Measurements from ENCODE around the gene POLA1.

POLA1 gene

DNA sequence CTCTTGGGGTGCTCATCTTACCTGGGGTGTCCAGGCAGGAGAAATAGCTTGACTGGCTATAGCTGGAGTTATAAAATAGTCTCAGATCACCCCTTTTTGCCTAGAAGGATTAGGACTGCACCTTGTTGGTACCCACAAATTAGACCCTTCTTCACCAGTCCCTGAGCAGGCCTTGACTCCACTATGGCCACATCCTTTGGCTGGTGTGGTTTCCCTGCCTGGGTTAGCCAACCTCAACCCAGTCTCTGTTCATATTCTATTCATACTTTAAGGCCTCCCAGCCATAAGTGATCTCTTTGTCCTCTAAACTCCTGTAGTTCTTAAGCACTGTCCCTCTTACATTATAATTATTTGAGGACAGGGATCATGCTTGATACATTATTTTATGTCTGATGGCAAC, 252.7 kb downstream of the POLA1 start:
- Histone ChIP-seq H4K8ac (ENCODE audit: low read depth, low read length) (no peak overlapping the region), H2BK5ac (ENCODE audit: low read length) (no peak overlapping the region), H2BK12ac (ENCODE audit: low read length) (no peak overlapping the region), H3K9me3 (replicated peaks in 1 of 2; ENCODE audit: control insufficient read depth in 2 of 2, insufficient read depth in 1 of 2, low read depth in 1 of 2, low read length in 2 of 2) (no peaks in the 10 kb centered on the region), H3K4ac (ENCODE audit: low read length) (no peak overlapping the region), H3K79me1 (ENCODE audit: low read depth, low read length) (no peaks in the 10 kb centered on the region), H4K91ac (ENCODE audit: low read depth, low read length, poor library complexity) (no peak overlapping the region), H3K27me3 (ENCODE audit: control insufficient read depth in 3 of 3, insufficient read depth in 3 of 3, low read depth in 1 of 3, low read length in 3 of 3) (no peaks in the 10 kb centered on the region), H3K4me2 (ENCODE audit: insufficient read depth, low read length, poor library complexity, severe bottlenecking) (no peak overlapping the region), H3K9ac (ENCODE audit: low read depth, low read length, poor library complexity) (no peak overlapping the region), H2BK120ac (ENCODE audit: low read depth, low read length) (no peak overlapping the region), H3K4me3 (ENCODE audit: low read length in 2 of 2) (no peak overlapping the region), H3K27ac (replicated peaks; ENCODE audit: low read length) (no peak overlapping the region), H3K18ac (ENCODE audit: low read length) (no peak overlapping the region), H3K14ac (ENCODE audit: low read length) (no peak overlapping the region), H3K36me3 (replicated peaks in 1 of 2; ENCODE audit: control insufficient read depth in 2 of 2, insufficient read depth in 2 of 2, low read length in 2 of 2) (no peaks in the 10 kb centered on the region), H3K4me1 (ENCODE audit: control insufficient read depth in 2 of 2, insufficient read depth in 1 of 2, low read depth in 1 of 2, low read length in 2 of 2) (peaks cover 2 to 22% of the 10 kb centered on the region in 2 donors), H2BK15ac (ENCODE audit: low read length) (no peak overlapping the region), H3K23ac (ENCODE audit: low read depth, low read length, poor library complexity) (no peak overlapping the region), H2AK5ac (ENCODE audit: low read depth, low read length) (no peak overlapping the region), H2AFZ (ENCODE audit: low read length) (no peak overlapping the region)
- no peak for DNase-seq (ENCODE audit: low spot score)

DNA sequence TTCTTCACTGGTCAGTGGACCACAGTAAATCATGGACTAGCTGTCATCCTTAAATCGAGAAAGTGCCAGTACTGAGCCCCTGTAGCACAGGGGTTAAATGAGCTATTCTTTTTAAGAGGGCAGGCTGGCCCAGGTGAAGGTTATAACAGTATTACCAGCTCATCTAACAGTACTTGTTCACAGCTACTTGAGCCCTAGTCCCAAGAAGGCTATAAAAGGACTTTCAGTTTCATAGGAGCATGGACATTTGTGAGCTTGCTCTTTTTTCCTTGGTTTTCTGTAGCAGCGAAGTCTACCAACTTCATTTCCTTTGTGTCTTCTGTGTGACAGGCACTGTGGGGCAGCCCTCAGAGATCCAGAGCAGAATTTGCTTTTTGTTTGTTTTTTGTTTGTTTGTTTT, 261.0 kb downstream of the POLA1 start:
- Histone ChIP-seq H2BK5ac (ENCODE audit: low read length) (no peak overlapping the region), H4K91ac (ENCODE audit: low read depth, low read length, poor library complexity) (no peak overlapping the region), H2BK120ac (ENCODE audit: low read depth, low read length) (no peak overlapping the region), H2AK5ac (ENCODE audit: low read depth, low read length) (no peak overlapping the region), H3K4me2 (ENCODE audit: insufficient read depth, low read length, poor library complexity, severe bottlenecking) (no peak overlapping the region), H4K8ac (ENCODE audit: low read depth, low read length) (no peak overlapping the region), H3K4me1 (ENCODE audit: control insufficient read depth in 2 of 2, insufficient read depth in 1 of 2, low read depth in 1 of 2, low read length in 2 of 2) (peaks cover 1 to 22% of the 10 kb centered on the region in 2 donors), H3K27ac (replicated peaks; ENCODE audit: low read length) (no peak overlapping the region), H3K18ac (ENCODE audit: low read length) (no peak overlapping the region), H3K23ac (ENCODE audit: low read depth, low read length, poor library complexity) (no peak overlapping the region), H3K27me3 (ENCODE audit: control insufficient read depth in 3 of 3, insufficient read depth in 3 of 3, low read depth in 1 of 3, low read length in 3 of 3) (no peaks in the 10 kb centered on the region), H3K9ac (ENCODE audit: low read depth, low read length, poor library complexity) (no peak overlapping the region), H3K79me1 (ENCODE audit: low read depth, low read length) (no peaks in the 10 kb centered on the region), H3K4ac (ENCODE audit: low read length) (no peak overlapping the region), H3K9me3 (replicated peaks in 1 of 2; ENCODE audit: control insufficient read depth in 2 of 2, insufficient read depth in 1 of 2, low read depth in 1 of 2, low read length in 2 of 2) (no peaks in the 10 kb centered on the region), H2AFZ (ENCODE audit: low read length) (no peak overlapping the region), H3K36me3 (replicated peaks in 1 of 2; ENCODE audit: control insufficient read depth in 2 of 2, insufficient read depth in 2 of 2, low read length in 2 of 2) (no peaks in the 10 kb centered on the region), H2BK12ac (ENCODE audit: low read length) (no peak overlapping the region), H3K14ac (ENCODE audit: low read length) (no peak overlapping the region), H3K4me3 (ENCODE audit: low read length in 2 of 2) (no peak overlapping the region), H2BK15ac (ENCODE audit: low read length) (no peak overlapping the region)
- no CpG with 5 or more reads among the region's 2 CpGs for WGBS, 2 donors (ENCODE audit: extremely low coverage in 2 of 2, insufficient read length in 2 of 2, insufficient replicate concordance in 1 of 2)
- DNase-seq (ENCODE audit: low spot score) = no peak

DNA sequence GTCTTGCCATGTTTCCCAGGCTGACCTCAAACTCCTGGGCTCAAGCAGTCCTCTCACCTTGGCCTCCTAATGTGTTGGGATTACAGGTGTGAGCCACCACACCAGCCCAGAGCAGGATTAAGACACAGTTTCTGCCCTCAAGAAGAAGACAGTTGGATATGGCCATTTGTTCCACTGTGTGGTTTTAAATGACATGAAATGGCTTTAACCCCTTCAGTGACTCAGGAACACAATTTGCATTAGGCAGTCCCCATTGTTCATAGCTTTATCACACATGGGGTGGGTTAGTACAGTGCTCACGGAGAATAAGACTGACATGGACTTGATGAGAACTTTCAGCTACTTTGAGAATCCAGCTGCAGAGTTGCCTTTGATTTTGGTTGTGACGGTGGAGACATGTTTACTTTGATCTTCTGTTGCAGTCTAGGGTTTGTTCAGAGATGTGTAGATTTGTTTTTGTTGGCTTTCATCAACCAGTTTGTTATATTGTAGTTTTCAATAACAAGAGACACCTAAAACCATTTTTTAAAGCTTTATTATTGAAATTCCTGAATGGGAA, 261.7 kb downstream of the POLA1 start:
- no peak overlapping the region for H4K8ac ChIP-seq (ENCODE audit: low read depth, low read length)
- H3K4me3 ChIP-seq (ENCODE audit: low read length in 2 of 2) = no peak overlapping the region
- H2BK5ac ChIP-seq (ENCODE audit: low read length) = no peak overlapping the region
- no peak overlapping the region for H4K91ac ChIP-seq (ENCODE audit: low read depth, low read length, poor library complexity)
- H3K4me2 ChIP-seq (ENCODE audit: insufficient read depth, low read length, poor library complexity, severe bottlenecking) = no peak overlapping the region
- H3K23ac ChIP-seq (ENCODE audit: low read depth, low read length, poor library complexity) = no peak overlapping the region
- no peaks in the 10 kb centered on the region for H3K36me3 ChIP-seq (replicated peaks in 1 of 2; ENCODE audit: control insufficient read depth in 2 of 2, insufficient read depth in 2 of 2, low read length in 2 of 2)
- H3K27me3 ChIP-seq (ENCODE audit: control insufficient read depth in 3 of 3, insufficient read depth in 3 of 3, low read depth in 1 of 3, low read length in 3 of 3) = no peaks in the 10 kb centered on the region
- H2AK5ac ChIP-seq (ENCODE audit: low read depth, low read length) = no peak overlapping the region
- DNase-seq (ENCODE audit: low spot score) = no peak
- WGBS, 2 donors (ENCODE audit: extremely low coverage in 2 of 2, insufficient read length in 2 of 2, insufficient replicate concordance in 1 of 2) = no CpG with 5 or more reads among the region's 2 CpGs
- H3K4ac ChIP-seq (ENCODE audit: low read length) = no peak overlapping the region
- peaks cover 1 to 22% of the 10 kb centered on the region in 2 donors for H3K4me1 ChIP-seq (ENCODE audit: control insufficient read depth in 2 of 2, insufficient read depth in 1 of 2, low read depth in 1 of 2, low read length in 2 of 2)
- no peaks in the 10 kb centered on the region for H3K79me1 ChIP-seq (ENCODE audit: low read depth, low read length)
- H3K9ac ChIP-seq (ENCODE audit: low read depth, low read length, poor library complexity) = no peak overlapping the region
- no peak overlapping the region for H2AFZ ChIP-seq (ENCODE audit: low read length)
- no peak overlapping the region for H2BK15ac ChIP-seq (ENCODE audit: low read length)
- H3K27ac ChIP-seq (replicated peaks; ENCODE audit: low read length) = no peak overlapping the region
- H3K18ac ChIP-seq (ENCODE audit: low read length) = no peak overlapping the region
- H3K9me3 ChIP-seq (replicated peaks in 1 of 2; ENCODE audit: control insufficient read depth in 2 of 2, insufficient read depth in 1 of 2, low read depth in 1 of 2, low read length in 2 of 2) = no peaks in the 10 kb centered on the region
- H2BK120ac ChIP-seq (ENCODE audit: low read depth, low read length) = no peak overlapping the region
- no peak overlapping the region for H3K14ac ChIP-seq (ENCODE audit: low read length)
- no peak overlapping the region for H2BK12ac ChIP-seq (ENCODE audit: low read length)

DNA sequence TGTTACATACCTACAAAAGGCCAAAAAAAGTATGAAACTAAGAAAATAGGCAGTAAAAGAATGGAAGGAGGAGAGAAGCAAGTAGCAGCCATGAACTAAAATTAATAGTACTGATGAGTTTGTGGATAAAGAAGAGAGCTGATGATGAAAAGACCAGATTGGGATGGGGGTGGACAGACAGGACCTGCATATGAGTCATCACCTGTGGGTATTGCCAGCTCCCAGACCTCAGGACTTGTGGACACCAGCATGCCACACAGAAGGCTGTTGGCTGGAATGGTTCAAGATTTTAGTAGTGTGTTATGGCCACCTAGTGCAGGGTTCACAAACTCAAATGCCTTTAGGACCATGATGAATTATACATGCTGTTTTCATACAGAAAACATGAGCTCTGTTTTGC, 263.1 kb downstream of the POLA1 start:
- DNase-seq (ENCODE audit: low spot score) = no peak
- Histone ChIP-seq H2BK15ac (ENCODE audit: low read length) (no peak overlapping the region), H2BK12ac (ENCODE audit: low read length) (no peak overlapping the region), H3K9me3 (replicated peaks in 1 of 2; ENCODE audit: control insufficient read depth in 2 of 2, insufficient read depth in 1 of 2, low read depth in 1 of 2, low read length in 2 of 2) (no peaks in the 10 kb centered on the region), H4K91ac (ENCODE audit: low read depth, low read length, poor library complexity) (no peak overlapping the region), H3K23ac (ENCODE audit: low read depth, low read length, poor library complexity) (no peak overlapping the region), H3K36me3 (replicated peaks in 1 of 2; ENCODE audit: control insufficient read depth in 2 of 2, insufficient read depth in 2 of 2, low read length in 2 of 2) (no peaks in the 10 kb centered on the region), H3K14ac (ENCODE audit: low read length) (no peak overlapping the region), H3K79me1 (ENCODE audit: low read depth, low read length) (no peaks in the 10 kb centered on the region), H3K4me3 (ENCODE audit: low read length in 2 of 2) (no peak overlapping the region), H3K27me3 (ENCODE audit: control insufficient read depth in 3 of 3, insufficient read depth in 3 of 3, low read depth in 1 of 3, low read length in 3 of 3) (no peaks in the 10 kb centered on the region), H2AFZ (ENCODE audit: low read length) (no peak overlapping the region), H4K8ac (ENCODE audit: low read depth, low read length) (no peak overlapping the region), H3K4me1 (ENCODE audit: control insufficient read depth in 2 of 2, insufficient read depth in 1 of 2, low read depth in 1 of 2, low read length in 2 of 2) (peaks cover under 1 to 22% of the 10 kb centered on the region in 2 donors), H2BK120ac (ENCODE audit: low read depth, low read length) (no peak overlapping the region), H3K27ac (replicated peaks; ENCODE audit: low read length) (no peak overlapping the region), H3K4me2 (ENCODE audit: insufficient read depth, low read length, poor library complexity, severe bottlenecking) (no peak overlapping the region), H3K4ac (ENCODE audit: low read length) (no peak overlapping the region), H3K18ac (ENCODE audit: low read length) (no peak overlapping the region), H3K9ac (ENCODE audit: low read depth, low read length, poor library complexity) (no peak overlapping the region), H2AK5ac (ENCODE audit: low read depth, low read length) (no peak overlapping the region), H2BK5ac (ENCODE audit: low read length) (no peak overlapping the region)

Data from neuronal stem cell (in vitro differentiated cells).